Measurements from ENCODE around the gene RSRC2. TPM values are rescaled to one million over a fixed set of nuclear protein-coding genes. Genes with fewer than 3 reads are reported as not detected.

RSRC2 gene
- total RNA-seq, 1 experiment from 2014 or later = 68.7 TPM

DNA sequence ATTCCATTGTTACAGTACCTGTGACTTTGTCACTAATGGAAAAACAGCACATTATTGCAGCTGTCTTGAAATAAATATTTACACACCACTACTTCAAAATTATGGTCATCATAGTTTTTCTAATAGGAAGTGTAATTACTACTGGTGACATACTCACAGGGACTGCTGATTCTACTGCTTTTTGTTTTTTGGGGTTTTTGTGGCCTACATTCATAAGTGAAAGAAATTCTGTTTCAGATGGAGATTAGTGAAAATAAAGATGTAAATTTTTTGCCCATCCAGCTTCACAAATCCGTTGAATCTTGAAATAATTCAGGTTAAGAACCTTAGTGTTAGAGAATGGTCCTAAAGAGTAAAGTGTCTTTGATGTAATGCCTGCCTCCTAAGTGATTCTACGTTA is 17.8 kb upstream of the RSRC2 start:
- H3K79me2 ChIP-seq (ENCODE audit: insufficient read depth, low read length) = peaks cover 5% of the 10 kb centered on the region
- TF ChIP-seq TCF7L2 (IDR thresholded peaks at IDR 0.05; ENCODE audit: borderline replicate concordance, extremely low read depth, insufficient read depth, insufficient read length) = no peak
- TF ChIP-seq ZNF274 (IDR thresholded peaks at IDR 0.05; ENCODE audit: low read depth, low read length) = no peak
- TF ChIP-seq POLR2A (IDR thresholded peaks at IDR 0.05; ENCODE audit: borderline replicate concordance, extremely low read depth, insufficient read depth, insufficient read length) = no peak
- TF ChIP-seq EGR1 (IDR thresholded peaks at IDR 0.05; ENCODE audit: low read depth) = no peak
- TF ChIP-seq, protein P1, sequence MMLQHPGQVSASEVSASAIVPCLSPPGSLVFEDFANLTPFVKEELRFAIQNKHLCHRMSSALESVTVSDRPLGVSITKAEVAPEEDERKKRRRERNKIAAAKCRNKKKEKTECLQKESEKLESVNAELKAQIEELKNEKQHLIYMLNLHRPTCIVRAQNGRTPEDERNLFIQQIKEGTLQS (IDR thresholded peaks at IDR 0.05) = no peak
- TF ChIP-seq, protein P2, sequence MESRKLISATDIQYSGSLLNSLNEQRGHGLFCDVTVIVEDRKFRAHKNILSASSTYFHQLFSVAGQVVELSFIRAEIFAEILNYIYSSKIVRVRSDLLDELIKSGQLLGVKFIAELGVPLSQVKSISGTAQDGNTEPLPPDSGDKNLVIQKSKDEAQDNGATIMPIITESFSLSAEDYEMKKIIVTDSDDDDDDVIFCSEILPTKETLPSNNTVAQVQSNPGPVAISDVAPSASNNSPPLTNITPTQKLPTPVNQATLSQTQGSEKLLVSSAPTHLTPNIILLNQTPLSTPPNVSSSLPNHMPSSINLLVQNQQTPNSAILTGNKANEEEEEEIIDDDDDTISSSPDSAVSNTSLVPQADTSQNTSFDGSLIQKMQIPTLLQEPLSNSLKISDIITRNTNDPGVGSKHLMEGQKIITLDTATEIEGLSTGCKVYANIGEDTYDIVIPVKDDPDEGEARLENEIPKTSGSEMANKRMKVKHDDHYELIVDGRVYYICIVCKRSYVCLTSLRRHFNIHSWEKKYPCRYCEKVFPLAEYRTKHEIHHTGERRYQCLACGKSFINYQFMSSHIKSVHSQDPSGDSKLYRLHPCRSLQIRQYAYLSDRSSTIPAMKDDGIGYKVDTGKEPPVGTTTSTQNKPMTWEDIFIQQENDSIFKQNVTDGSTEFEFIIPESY (IDR thresholded peaks at IDR 0.05; ENCODE audit: extremely low read depth, insufficient replicate concordance, low read length) = no peak
- no peaks in the 10 kb centered on the region for H4K20me1 ChIP-seq (ENCODE audit: insufficient read depth)
- no peak overlapping the region for H3K4me2 ChIP-seq (ENCODE audit: low read length)
- H3K4me1 ChIP-seq (ENCODE audit: control insufficient read depth in 1 of 2, insufficient read depth in 2 of 2, low read length in 2 of 2) = no peaks in the 10 kb centered on the region
- no peak overlapping the region for H3K27ac ChIP-seq (ENCODE audit: low read depth, low read length)
- H3K9ac ChIP-seq (ENCODE audit: low read length) = no peak overlapping the region
- RAD21 ChIA-PET (ENCODE audit: low non-redundant PET in 1 of 2, low total read pairs in 2 of 2, uncharacterized antibody in 2 of 2, unreplicated experiment in 2 of 2) = no interaction called here
- ATAC-seq (no peak), DNase-seq (ENCODE audit: low read depth, low spot score) (no peak)
- intact Hi-C loops (cut with micrococcal nuclease) = no loop called here
- no peak overlapping the region for H3K4me3 ChIP-seq (replicated peaks in 1 of 2; ENCODE audit: low read depth in 1 of 2, low read length in 2 of 2)
- CTCF ChIA-PET = no interaction called here
- peaks cover 26 to 38% of the 10 kb centered on the region in 2 experiments for H3K36me3 ChIP-seq (ENCODE audit: control insufficient read depth in 1 of 2, insufficient read depth in 2 of 2, low read length in 2 of 2)
- POLR2A ChIA-PET = no interaction called here
- no peaks in the 10 kb centered on the region for H3K9me3 ChIP-seq (ENCODE audit: control insufficient read depth in 1 of 2, insufficient read depth in 1 of 2, low read depth in 1 of 2, low read length in 2 of 2)
- TSS peak; percentile 31 for BruUV-seq (replicated peaks)
- H3K9me2 ChIP-seq (ENCODE audit: insufficient read depth) = no peaks in the 10 kb centered on the region
- H2AFZ ChIP-seq (ENCODE audit: low read depth, low read length, poor library complexity, severe bottlenecking) = no peak overlapping the region
- H3K27me3 ChIP-seq (ENCODE audit: insufficient read depth, low read length) = no peaks in the 10 kb centered on the region

GRCh38 chr12:122538496-122538895 is 11.8 kb upstream of the RSRC2 start:
- ATAC-seq (no peak), DNase-seq (ENCODE audit: low read depth, low spot score) (no peak)
- H3K4me2 ChIP-seq (ENCODE audit: low read length) = no peak overlapping the region
- H3K9me3 ChIP-seq (ENCODE audit: control insufficient read depth in 1 of 2, insufficient read depth in 1 of 2, low read depth in 1 of 2, low read length in 2 of 2) = no peaks in the 10 kb centered on the region
- intact Hi-C loops (cut with micrococcal nuclease) = no loop called here
- no peaks in the 10 kb centered on the region for H3K27me3 ChIP-seq (ENCODE audit: insufficient read depth, low read length)
- BruUV-seq (replicated peaks) = no TSS peak
- RAD21 ChIA-PET (ENCODE audit: low non-redundant PET in 1 of 2, low total read pairs in 2 of 2, uncharacterized antibody in 2 of 2, unreplicated experiment in 2 of 2) = no interaction called here
- H2AFZ ChIP-seq (ENCODE audit: low read depth, low read length, poor library complexity, severe bottlenecking) = no peak overlapping the region
- peaks cover 14% of the 10 kb centered on the region for H3K79me2 ChIP-seq (ENCODE audit: insufficient read depth, low read length)
- H3K9me2 ChIP-seq (ENCODE audit: insufficient read depth) = no peaks in the 10 kb centered on the region
- POLR2A ChIA-PET = interaction anchor here (2.0 kb wide), 1 partner anchor 12 kb away, joined by 5 read pairs; the partner anchor contains the start of genes KNTC1 and RSRC2
- no peak overlapping the region for H3K9ac ChIP-seq (ENCODE audit: low read length)
- H3K27ac ChIP-seq (ENCODE audit: low read depth, low read length) = no peak overlapping the region
- H4K20me1 ChIP-seq (ENCODE audit: insufficient read depth) = no peaks in the 10 kb centered on the region
- CTCF ChIA-PET = no interaction called here
- H3K36me3 ChIP-seq (ENCODE audit: control insufficient read depth in 1 of 2, insufficient read depth in 2 of 2, low read length in 2 of 2) = peaks cover 12 to 17% of the 10 kb centered on the region in 2 experiments; a peak in 3 of 4 replicates
- H3K4me3 ChIP-seq (replicated peaks in 1 of 2; ENCODE audit: low read depth in 1 of 2, low read length in 2 of 2) = no peak overlapping the region
- H3K4me1 ChIP-seq (ENCODE audit: control insufficient read depth in 1 of 2, insufficient read depth in 2 of 2, low read length in 2 of 2) = peaks cover 0 to 6% of the 10 kb centered on the region in 2 experiments; a peak in 1 of 4 replicates
- TF ChIP-seq FOSL1 (IDR thresholded peaks at IDR 0.05; ENCODE audit: low read depth) (no peak), ZFX (IDR thresholded peaks at IDR 0.05) (no peak), SP1 (IDR thresholded peaks at IDR 0.05; ENCODE audit: low read depth) (no peak), YY1 (IDR thresholded peaks at IDR 0.05; ENCODE audit: extremely low read depth, insufficient replicate concordance, low read depth, low read length) (no peak), REST (IDR thresholded peaks at IDR 0.05; ENCODE audit: low read depth) (no peak), RAD21 (IDR thresholded peaks at IDR 0.05; ENCODE audit: low read depth) (no peak), TCF7L2 (IDR thresholded peaks at IDR 0.05; ENCODE audit: borderline replicate concordance, extremely low read depth, insufficient read depth, insufficient read length) (no peak), SRF (IDR thresholded peaks at IDR 0.05; ENCODE audit: low read depth) (no peak), JUND (IDR thresholded peaks at IDR 0.05) (no peak), SIN3A (IDR thresholded peaks at IDR 0.05; ENCODE audit: low read depth) (no peak)
- TF ChIP-seq, protein P1 (IDR thresholded peaks at IDR 0.05) = no peak
